Measurements from ENCODE around the gene DLEU7. TPM values are rescaled to one million over a fixed set of nuclear protein-coding genes. Genes with fewer than 3 reads are reported as not detected.

Gene DLEU7
- total RNA-seq, 3 donors from 2014 or later: 0.15 to 0.66 (median 0.48) TPM

GRCh38 chr13:50844084-50844875, 788 bp upstream of the DLEU7 start:
- TF ChIP-seq CTCF (IDR thresholded peaks at IDR 0.05): no peak
- no peak for TF ChIP-seq POLR2AphosphoS5 (IDR thresholded peaks at IDR 0.05)
- no peak for TF ChIP-seq POLR2A (IDR thresholded peaks at IDR 0.05)
- Histone ChIP-seq H3K9me3 (no peaks in the 10 kb centered on the region), H3K36me3 (no peaks in the 10 kb centered on the region), H3K27ac (no peak overlapping the region), H3K4me3 (no peak overlapping the region), H3K4me1 (no peaks in the 10 kb centered on the region), H3K27me3 (peaks cover 0 to 14% of the 10 kb centered on the region in 2 donors)
- DNase-seq (ENCODE audit: low spot score in 2 of 2): no peak
- intact Hi-C loops (cut with DNase I; ENCODE audit: low total_unique reads): no loop called here

GRCh38 chr13:50842990-50843256, 569 bp downstream of the DLEU7 start:
- intact Hi-C loops (cut with DNase I; ENCODE audit: low total_unique reads): no loop called here
- Histone ChIP-seq H3K9me3 (no peaks in the 10 kb centered on the region), H3K4me3 (peak overlapping the region in 2 of 3 donors; percentile 33 to 60), H3K4me1 (no peaks in the 10 kb centered on the region), H3K27me3 (peaks cover 0 to 14% of the 10 kb centered on the region in 2 donors), H3K27ac (no peak overlapping the region), H3K36me3 (no peaks in the 10 kb centered on the region)
- no peak for TF ChIP-seq CTCF (IDR thresholded peaks at IDR 0.05)
- no peak for TF ChIP-seq POLR2A (IDR thresholded peaks at IDR 0.05)
- no peak for TF ChIP-seq POLR2AphosphoS5 (IDR thresholded peaks at IDR 0.05)
- no peak for DNase-seq (ENCODE audit: low spot score in 2 of 2)

- intact Hi-C loops (cut with DNase I; ENCODE audit: low total_unique reads): no loop called here
Observed at GRCh38 chr13:50842251-50842989, 1.1 kb downstream of the DLEU7 start.

GRCh38 chr13:50841786-50842185, 1.7 kb downstream of the DLEU7 start:
- no peak for DNase-seq (ENCODE audit: low spot score in 2 of 2)
- Histone ChIP-seq H3K4me1 (no peaks in the 10 kb centered on the region), H3K27me3 (peaks cover 0 to 14% of the 10 kb centered on the region in 2 donors), H3K4me3 (no peak overlapping the region), H3K36me3 (no peaks in the 10 kb centered on the region), H3K27ac (no peak overlapping the region), H3K9me3 (no peaks in the 10 kb centered on the region)
- intact Hi-C loops (cut with DNase I; ENCODE audit: low total_unique reads): no loop called here
- no peak for TF ChIP-seq POLR2A (IDR thresholded peaks at IDR 0.05)
- TF ChIP-seq CTCF (IDR thresholded peaks at IDR 0.05): no peak

More at GRCh38 chr13:50842251-50842989, 1.1 kb downstream of the DLEU7 start:
- Histone ChIP-seq H3K27me3 (peaks cover 0 to 14% of the 10 kb centered on the region in 2 donors), H3K27ac (no peak overlapping the region), H3K4me1 (no peaks in the 10 kb centered on the region), H3K36me3 (no peaks in the 10 kb centered on the region), H3K9me3 (no peaks in the 10 kb centered on the region), H3K4me3 (peak overlapping the region in 1 of 3 donors; percentile 60)
- no peak for DNase-seq (ENCODE audit: low spot score in 2 of 2)
- no peak for TF ChIP-seq POLR2AphosphoS5 (IDR thresholded peaks at IDR 0.05)

GRCh38 chr13:50840284-50840683, 3.2 kb downstream of the DLEU7 start:
- TF ChIP-seq POLR2AphosphoS5 (IDR thresholded peaks at IDR 0.05) (no peak), POLR2A (IDR thresholded peaks at IDR 0.05) (no peak), CTCF (IDR thresholded peaks at IDR 0.05) (no peak)
- Histone ChIP-seq H3K9me3 (no peaks in the 10 kb centered on the region), H3K27ac (no peak overlapping the region), H3K4me3 (no peak overlapping the region), H3K36me3 (no peaks in the 10 kb centered on the region), H3K27me3 (peaks cover 0 to 14% of the 10 kb centered on the region in 2 donors), H3K4me1 (no peaks in the 10 kb centered on the region)
- DNase-seq (ENCODE audit: low spot score in 2 of 2): no peak
- intact Hi-C loops (cut with DNase I; ENCODE audit: low total_unique reads): no loop called here
